Nephron progenitor cell (in vitro differentiated cells): ENCODE measurements around the gene SIRPB2.

Source experiments
- DNase-seq: peaks from one replicate; pipeline ENCODE4 v3.0.0; 2021
- H3K27ac Mint-ChIP-seq: 2 replicates; pipeline ENCODE4 v1.8.0; 2021; ENCODE audit warnings: mild to moderate bottlenecking, moderate library complexity, mixed read lengths
- H3K27me3 Mint-ChIP-seq: 2 replicates; pipeline ENCODE4 v1.8.0; 2021; ENCODE audit warnings: mild to moderate bottlenecking, low read depth, mixed read lengths; ENCODE audit not compliant: poor library complexity
- H3K36me3 Mint-ChIP-seq: 2 replicates; pipeline ENCODE4 v1.8.0; 2021; ENCODE audit warnings: low read depth, mixed read lengths
- H3K4me1 Mint-ChIP-seq: 2 replicates; pipeline ENCODE4 v1.8.0; 2021; ENCODE audit warnings: mixed read lengths
- H3K4me3 Mint-ChIP-seq: 2 replicates; pipeline ENCODE4 v1.8.0; 2021; ENCODE audit warnings: mild to moderate bottlenecking, moderate library complexity, mixed read lengths
- H3K9me3 Mint-ChIP-seq: 2 replicates; pipeline ENCODE4 v1.8.0; 2021; ENCODE audit warnings: mild to moderate bottlenecking, moderate library complexity, mixed read lengths
- CTCF ChIP-seq: fragments of 200-600 bp; sonication (generic); IDR thresholded peaks from 2 replicates; pipeline ENCODE4 v1.5.0; 2021; ENCODE audit warnings: antibody characterized with exemption

Gene SIRPB2

GRCh38 chr20:1491281-1491840 is at the start of gene SIRPB2:
TSS of gene SIRPB2 (minus strand) at chr20:1491420. CDS start at chr20:1491359, 61 bp downstream.
- no peak for DNase-seq

GRCh38 chr20:1539816-1540419 is 48.7 kb upstream of the SIRPB2 start:
- Mint-ChIP-seq H3K4me3 (no peak overlapping the region), H3K4me1 (no peaks in the 10 kb centered on the region), H3K36me3 (no peaks in the 10 kb centered on the region), H3K27ac (no peak overlapping the region), H3K9me3 (no peaks in the 10 kb centered on the region), H3K27me3 (peaks cover 46% of the 10 kb centered on the region)
- no peak for DNase-seq
- TF ChIP-seq CTCF: no peak

More at GRCh38 chr20:1491281-1491840, at the start of gene SIRPB2:
- H3K4me1 Mint-ChIP-seq: peaks cover 13% of the 10 kb centered on the region
- no peaks in the 10 kb centered on the region for H3K9me3 Mint-ChIP-seq
- no peak within 1 kb of the TSS for H3K27ac Mint-ChIP-seq
- no peak within 1 kb of the TSS for H3K4me3 Mint-ChIP-seq
- peaks cover 77% of the 10 kb centered on the region for H3K27me3 Mint-ChIP-seq
- H3K36me3 Mint-ChIP-seq: no peaks in the 10 kb centered on the region
- TF ChIP-seq CTCF: no peak

GRCh38 chr20:1538655-1539054 is 47.4 kb upstream of the SIRPB2 start:
- Mint-ChIP-seq H3K36me3 (no peaks in the 10 kb centered on the region), H3K4me1 (no peaks in the 10 kb centered on the region), H3K9me3 (no peaks in the 10 kb centered on the region), H3K27ac (no peak overlapping the region), H3K27me3 (peaks cover 35% of the 10 kb centered on the region), H3K4me3 (no peak overlapping the region)
- no peak for TF ChIP-seq CTCF
- no peak for DNase-seq

DNA sequence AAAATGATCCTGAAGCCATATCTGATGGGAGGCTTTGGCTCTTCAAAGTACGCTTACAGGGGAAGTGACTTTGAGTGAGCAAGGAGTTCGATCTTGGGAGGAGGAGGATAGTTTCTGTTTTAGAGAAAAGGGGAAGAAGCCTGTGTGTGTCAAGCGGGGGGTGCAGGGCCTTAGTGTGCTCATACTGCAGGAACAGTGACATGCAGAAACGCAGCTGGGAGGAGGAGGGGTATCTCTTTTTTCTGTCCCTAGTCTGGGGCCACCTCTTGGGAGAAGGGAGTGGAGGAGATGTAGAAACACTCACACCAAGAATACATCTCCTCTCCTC is 46.5 kb upstream of the SIRPB2 start:
- no peaks in the 10 kb centered on the region for H3K9me3 Mint-ChIP-seq
- H3K36me3 Mint-ChIP-seq: no peaks in the 10 kb centered on the region
- no peak for TF ChIP-seq CTCF
- no peaks in the 10 kb centered on the region for H3K4me1 Mint-ChIP-seq
- H3K27ac Mint-ChIP-seq: no peak overlapping the region
- no peak for DNase-seq
- no peak overlapping the region for H3K4me3 Mint-ChIP-seq
- H3K27me3 Mint-ChIP-seq: peaks cover 25% of the 10 kb centered on the region

DNA sequence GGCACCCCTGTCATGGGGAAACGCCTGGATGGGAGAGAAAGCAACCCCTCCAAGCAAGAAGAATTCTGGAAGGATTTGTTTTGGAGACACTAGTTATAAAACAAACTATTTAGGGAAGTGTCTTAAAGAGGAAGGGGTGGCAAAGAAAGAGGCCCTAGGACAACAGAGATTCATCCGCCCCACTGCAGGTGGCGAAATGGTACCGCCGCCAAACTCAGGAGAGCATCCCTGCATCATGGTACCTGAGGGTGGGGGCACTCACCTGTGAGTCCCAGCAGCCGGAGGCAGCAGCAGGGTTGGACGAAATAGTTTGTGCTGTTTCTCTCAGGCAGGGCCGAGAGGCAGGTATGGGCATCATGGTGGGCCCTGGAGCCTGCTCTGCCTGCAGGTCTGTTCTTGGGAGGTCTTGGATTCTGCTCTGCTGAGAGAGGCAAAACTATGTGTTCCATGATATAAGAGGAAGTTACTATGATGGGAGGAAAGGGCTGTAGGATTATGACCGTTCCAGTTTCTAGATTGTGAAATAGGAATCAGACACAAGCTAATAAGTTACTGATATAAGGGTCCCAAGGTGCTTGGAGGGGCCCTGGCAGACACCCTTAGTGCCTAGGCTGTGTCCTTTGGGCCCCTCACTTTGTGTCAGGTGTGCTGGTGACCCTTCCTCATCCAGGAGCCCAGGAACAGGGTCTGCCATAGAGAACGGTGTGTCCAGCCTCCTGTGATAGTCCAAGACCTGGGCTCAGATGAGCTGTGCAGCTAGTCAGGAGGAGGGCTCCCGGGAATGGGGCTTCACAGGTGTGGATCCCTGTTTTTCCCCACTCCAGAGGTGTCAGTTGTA is 45.9 kb upstream of the SIRPB2 start:
- no peak overlapping the region for H3K27ac Mint-ChIP-seq
- no peaks in the 10 kb centered on the region for H3K4me1 Mint-ChIP-seq
- DNase-seq: no peak
- no peak overlapping the region for H3K4me3 Mint-ChIP-seq
- H3K27me3 Mint-ChIP-seq: peaks cover 19% of the 10 kb centered on the region
- H3K9me3 Mint-ChIP-seq: no peaks in the 10 kb centered on the region
- H3K36me3 Mint-ChIP-seq: no peaks in the 10 kb centered on the region
- TF ChIP-seq CTCF: no peak
